HG02678 (cell line): Measurements from ENCODE around the gene GRAMD1A.
"Not testable (repeated sequence)": the region's sequence is repeated elsewhere in the genome, so short reads cannot be mapped to it uniquely, and the experiment has no call there.

Source experiments
- ATAC-seq: cut with Tn5 transposase; IDR thresholded peaks from one replicate; pipeline ENCODE4 v1.9.1; 2021; ENCODE audit warnings: mild to moderate bottlenecking, moderate library complexity; ENCODE audit not compliant: unreplicated experiment

Gene GRAMD1A

DNA sequence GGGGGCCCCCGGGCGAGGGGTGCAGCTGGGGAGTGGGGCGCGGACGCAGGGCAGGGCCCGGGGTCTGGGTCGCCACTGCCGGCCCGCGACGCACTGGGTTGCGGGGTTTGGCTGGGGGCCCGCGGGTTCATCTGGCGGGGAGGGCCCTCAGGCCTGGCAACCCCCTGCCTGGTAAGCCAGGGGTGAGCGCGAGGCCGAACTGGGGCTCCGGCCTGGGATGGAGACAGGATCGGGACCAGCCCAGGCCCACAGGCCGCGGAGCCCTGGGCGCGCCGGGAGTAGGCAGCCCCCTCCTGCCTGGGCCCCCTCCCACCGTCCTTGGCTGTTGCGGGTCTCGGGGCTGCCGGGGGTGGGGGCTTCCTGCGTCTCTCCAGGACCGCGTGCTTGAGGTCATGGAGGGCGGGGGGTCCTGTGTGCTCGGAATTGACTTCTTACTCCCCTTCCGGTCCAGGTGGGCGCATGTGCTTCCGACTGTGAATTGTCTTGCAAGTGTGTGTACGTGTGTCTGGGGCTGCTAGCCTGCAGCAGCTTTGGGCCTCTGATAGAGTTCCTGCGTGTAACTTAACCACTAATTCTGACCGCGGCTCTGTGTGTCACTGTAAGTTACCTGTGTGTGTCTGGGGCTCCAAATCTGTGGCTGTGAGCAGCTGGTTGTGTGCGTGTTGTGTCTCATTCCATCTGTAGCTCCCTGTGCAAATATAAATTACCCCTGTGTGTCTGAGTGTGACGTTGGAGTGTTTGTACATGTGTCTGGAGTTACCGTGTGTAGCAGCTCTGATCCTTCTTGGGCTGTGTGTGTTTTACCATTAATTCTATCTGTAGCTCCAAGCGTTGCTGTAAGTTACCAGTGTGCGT lies 751 bp downstream of the GRAMD1A start:
- ATAC-seq: no peak

DNA sequence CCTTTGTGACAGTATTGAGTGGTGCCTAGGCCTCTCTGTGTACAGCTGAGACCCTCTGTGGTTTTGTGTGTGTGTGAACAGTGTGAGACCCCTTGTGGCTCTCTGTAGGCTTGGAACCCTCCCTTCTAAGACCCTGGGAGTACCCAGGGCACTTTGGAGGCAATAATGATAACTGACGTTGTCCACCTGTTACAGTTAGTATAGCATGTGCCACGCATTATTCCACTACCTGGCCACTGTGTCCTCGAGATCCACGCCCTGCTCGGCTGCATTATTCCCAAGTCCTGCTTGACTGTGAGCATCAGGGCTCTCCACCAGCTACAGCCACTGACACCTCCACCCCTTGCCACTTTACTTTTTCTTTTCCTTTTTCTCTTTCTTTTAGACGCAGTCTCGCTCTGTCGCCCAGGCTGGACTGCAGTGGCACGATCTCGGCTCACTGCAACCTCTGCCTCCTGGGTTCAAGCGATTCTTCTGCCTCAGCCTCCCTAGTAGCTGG lies 2.0 kb downstream of the GRAMD1A start:
- ATAC-seq: no peak

DNA sequence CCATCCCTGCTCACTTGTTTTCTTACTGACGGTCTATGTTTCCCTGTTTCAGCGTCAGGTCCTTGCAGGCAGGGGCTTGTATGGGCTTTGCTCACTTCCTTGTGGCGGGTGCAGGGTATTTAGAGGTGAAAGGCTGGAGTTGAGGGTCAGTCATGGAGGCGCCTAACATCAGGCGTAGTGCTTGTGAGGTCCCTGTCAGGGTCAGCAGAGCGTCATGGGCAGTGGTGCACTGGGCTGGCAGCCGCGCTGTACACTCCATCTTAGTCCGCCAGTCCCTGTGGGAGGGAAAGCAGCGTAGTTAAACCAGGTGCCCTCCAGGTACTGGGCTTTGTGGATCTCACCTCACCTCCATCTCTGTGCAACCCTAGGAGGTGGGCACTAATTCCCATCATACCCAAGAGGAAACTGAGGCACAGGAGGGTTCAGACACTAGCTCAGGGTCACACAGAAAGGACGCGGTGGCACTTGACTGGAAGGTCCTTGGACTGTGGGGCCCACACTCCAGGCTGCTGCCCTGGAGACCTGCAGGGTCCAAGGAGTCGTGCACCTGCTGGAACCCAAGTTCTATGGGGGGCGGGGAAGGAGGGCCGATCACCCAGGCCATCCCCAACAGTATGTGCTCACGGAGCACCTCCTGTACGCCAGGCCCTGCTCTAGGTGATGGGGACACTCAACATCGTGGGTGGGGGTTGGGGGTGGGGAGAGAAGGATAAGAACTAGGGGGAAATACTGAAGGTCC lies 4.6 kb downstream of the GRAMD1A start:
- no peak for ATAC-seq

GRCh38 chr19:35005256-35005977 lies 5.3 kb downstream of the GRAMD1A start:
- ATAC-seq: no peak

DNA sequence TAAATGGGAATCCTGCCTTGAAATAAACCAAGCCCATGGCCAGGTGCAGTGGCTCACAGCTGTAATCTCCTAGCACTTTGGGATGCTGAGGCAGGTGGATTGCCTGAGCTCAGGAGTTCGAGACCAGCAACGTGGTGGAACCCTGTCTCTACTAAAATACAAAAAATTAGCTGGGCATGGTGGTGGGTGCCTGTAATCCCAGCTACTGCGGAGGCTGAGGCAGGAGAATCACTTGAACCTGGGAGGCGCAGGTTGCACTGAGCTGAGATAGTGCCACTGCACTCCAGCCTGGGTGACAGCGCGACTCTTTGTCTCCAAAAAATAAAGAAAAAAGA lies 5.9 kb downstream of the GRAMD1A start:
- ATAC-seq: not testable (repeated sequence)

- no peak for ATAC-seq
Observed at GRCh38 chr19:35006342-35006998, 6.3 kb downstream of the GRAMD1A start.

DNA sequence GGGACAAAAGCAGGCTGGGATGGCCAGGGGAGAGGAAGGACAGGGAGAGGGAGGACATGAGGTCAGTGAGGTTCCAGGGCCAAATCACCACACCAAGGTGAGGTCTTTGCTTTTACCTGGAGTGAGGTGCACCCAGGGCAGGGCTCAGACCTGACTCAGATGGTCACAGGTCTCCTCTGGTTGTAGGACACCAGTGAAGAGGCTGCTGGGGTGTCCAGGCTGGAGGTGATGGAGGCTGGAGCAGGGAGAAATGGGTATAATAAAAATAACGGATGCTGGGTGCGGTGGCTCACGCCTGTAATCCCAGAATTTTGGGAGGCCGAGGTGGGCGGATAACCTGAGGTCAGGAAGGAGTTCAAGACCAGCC lies 6.9 kb downstream of the GRAMD1A start:
- no peak for ATAC-seq

GRCh38 chr19:35007427-35007826 lies 7.3 kb downstream of the GRAMD1A start:
- not testable (repeated sequence) for ATAC-seq

- no peak for ATAC-seq
Observed at GRCh38 chr19:35008891-35009341, 8.8 kb downstream of the GRAMD1A start.

DNA sequence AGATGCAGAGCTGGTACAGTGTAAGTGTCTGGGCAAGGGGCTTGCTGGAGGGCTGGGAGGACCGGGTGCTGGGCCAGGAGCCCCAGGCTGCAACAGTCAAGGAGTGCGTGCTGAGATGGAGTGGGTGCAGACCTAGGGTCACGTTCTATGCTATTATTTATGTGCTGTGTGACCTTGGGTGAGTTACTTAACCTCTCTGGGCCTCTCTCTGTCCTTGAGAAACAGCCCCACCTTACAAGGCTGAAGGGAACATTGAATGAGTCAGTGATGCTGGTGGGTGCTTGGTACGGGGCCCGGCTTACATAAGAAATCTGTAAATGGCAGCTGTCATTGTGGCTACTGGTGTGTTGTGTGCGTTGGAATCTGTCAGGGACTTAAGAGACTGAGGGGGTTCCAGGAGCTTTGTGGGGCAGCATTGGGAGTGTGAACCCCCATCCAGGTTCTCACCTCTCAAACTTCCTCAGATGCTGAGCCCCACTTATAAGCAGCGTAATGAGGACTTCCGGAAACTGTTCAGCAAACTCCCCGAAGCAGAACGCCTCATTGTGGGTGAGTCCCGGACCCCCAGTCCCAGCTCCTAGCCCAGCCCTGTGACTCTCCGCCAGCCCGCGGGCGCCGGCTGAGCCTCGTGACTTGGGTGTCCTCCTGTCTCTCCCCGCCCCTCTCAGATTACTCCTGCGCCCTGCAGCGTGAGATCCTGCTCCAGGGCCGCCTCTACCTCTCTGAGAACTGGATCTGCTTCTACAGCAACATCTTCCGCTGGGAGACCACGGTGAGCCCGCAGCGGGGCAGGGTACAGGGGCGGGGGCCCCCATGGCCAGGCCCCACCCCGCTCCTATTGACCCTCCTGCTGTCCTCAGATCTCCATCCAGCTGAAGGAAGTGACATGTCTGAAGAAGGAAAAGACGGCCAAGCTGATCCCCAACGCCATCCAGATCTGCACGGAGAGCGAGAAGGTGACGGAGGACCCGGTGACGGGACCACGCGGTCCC lies 9.6 kb downstream of the GRAMD1A start:
- ATAC-seq: no peak

DNA sequence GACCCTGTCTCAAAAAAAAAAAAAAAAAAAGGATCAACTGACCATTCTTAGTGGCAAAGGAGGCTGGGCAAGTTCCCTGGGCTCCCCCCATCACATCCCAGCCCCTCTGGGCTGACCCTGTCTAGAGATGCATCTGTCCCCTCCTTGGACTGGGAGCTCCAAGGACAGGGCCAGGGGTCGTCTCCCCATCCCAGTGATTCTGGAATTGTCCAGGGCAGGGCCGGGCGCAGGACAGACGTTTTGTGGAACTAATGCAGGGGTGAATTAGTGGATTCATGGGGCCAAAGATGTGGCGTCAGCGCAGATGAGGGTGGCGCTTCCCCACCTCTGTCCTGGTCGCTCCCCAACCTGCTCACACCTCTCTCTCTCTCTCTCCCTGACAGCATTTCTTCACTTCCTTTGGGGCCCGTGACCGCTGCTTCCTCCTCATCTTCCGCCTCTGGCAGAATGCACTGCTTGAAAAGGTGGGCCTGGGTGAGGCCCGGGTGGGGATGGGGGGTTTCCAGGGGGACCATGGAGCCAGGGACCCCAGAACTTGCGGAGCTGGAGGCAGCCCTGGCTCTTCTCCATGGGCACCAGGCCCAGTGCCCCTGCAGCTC lies 11.1 kb downstream of the GRAMD1A start:
- no peak for ATAC-seq

DNA sequence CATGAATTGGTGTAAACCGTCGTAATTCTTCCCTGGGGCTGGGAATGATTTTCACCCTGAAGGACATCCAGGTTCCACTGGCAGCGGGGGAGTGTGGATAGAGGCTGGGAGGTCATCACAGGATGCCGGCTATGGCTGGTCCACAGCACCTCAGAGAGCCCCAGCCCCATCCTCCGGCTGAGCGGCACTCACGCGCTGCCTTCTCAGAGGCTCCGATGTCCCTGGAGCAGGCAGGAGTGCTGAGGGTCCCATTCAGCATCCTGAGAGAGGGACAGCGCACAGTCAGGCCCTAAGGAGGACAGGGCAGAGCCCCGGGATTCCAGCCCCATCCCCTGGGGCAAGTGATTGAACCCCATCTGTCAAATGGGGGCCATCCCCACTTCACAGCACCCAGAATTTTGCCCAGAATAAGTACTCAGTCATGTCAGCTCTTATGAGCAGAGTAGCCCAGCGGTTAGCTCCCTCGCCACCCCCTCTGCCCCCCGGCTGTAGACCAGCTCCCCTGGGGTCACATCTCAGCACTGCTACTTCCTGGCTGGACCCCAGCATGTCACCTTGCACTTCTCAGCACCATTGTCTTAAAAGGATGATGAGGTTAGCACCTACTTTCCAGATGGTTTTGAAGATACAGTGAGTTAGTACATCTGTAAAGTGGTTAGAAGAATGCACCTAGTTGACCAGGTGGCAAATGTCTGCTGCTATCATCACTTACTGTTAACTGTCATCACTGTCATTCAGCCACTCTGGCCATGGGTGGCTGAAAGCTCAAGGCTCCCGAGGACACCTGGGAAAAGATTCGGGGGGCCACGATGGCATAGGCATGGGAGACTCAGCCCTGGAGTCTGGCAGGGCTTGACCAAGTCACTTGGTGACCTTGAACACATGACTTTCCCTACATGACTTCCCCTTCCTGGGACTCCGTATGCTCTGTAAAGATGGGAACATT lies 11.9 kb downstream of the GRAMD1A start:
- no peak for ATAC-seq

DNA sequence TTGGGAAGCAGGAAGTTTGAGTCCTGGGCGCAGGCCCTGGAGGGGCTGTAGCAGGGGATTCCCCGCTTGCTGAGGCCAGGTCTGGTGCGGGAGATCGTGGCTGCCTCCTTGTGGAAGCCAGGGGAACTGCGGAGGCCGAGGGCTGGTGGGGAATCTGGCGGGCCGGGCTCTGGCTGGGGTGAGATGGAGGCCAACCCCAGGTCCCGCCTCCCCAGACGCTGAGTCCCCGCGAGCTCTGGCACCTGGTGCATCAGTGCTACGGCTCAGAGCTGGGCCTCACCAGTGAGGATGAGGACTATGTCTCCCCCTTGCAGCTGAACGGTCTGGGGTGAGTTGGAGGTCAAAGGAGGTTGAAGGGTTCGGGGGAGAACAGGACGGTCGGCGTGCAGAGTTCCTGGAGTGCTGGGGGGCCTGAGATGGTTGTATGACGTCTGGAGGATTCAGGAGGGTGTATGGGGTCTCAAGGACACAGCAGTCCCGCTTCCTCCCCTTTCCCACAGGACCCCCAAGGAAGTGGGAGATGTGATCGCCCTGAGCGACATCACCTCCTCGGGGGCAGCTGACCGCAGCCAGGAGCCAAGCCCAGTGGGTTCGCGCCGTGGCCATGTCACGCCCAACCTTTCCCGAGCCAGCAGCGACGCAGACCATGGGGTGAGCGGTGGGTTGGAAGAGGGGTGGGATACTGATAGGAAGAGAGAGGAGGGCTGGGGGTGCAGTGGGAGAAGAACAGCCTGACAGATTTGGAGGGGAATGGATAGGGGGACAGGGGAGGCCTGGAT lies 13.1 kb downstream of the GRAMD1A start:
- peak; percentile 56 for ATAC-seq

DNA sequence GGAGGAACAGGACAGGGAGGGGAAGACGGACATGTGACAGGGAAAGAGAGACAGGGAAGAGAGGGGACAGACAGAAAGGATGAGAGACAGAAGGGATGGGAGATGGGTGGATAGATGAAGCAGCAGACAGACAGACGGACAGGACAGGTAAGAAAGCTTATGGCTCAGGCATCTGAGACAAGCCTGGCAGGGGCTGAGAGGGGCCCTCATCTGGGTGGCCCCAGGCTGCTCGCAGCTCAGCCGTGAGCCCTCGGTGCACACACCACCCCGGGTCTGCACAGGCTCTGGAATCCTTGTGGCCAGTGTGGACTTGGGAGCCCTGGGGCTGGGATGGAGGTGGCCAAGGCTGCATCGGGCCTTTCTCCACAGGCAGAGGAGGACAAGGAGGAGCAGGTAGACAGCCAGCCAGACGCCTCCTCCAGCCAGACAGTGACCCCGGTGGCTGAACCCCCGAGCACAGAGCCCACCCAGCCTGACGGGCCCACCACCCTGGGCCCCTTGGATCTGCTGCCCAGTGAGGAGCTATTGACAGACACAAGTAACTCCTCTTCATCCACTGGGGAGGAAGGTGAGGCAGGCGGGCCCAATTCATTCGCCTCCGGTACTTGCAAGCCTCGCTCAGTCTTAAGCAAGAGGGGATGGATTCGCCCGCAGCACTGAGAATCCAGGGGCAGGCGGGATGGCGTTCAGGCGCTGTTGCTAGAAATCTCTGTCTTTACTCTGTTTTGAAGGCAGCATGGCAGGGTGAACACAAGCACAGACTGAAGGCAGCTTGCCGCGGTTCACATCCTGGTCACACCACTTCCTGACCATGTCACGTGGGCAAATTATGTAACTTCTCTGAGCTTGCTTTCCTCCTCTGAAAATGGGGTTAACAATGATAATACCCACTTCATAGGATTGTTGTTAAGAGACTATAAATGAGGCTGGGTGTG lies 14.0 kb downstream of the GRAMD1A start:
- ATAC-seq: no peak

DNA sequence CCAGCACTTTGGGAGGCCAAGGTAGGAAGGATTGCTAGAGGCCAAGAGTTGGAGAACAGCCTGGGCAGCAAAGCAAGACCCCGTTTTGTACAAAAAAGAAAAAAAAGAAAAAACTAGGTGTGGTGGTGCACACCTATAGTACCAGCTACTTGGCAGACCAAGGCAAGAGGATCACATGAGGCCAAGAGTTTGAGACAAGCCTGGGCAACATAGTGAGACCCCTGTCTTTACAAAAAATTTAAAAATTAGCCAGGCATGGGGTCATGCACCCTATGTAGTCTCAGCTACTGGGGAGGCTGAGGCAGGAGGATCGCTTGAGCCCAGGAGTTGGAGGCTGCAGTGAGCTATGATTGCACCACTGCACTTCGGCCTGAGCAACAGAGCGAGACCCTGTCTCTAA lies 14.7 kb downstream of the GRAMD1A start:
- not testable (repeated sequence) for ATAC-seq

DNA sequence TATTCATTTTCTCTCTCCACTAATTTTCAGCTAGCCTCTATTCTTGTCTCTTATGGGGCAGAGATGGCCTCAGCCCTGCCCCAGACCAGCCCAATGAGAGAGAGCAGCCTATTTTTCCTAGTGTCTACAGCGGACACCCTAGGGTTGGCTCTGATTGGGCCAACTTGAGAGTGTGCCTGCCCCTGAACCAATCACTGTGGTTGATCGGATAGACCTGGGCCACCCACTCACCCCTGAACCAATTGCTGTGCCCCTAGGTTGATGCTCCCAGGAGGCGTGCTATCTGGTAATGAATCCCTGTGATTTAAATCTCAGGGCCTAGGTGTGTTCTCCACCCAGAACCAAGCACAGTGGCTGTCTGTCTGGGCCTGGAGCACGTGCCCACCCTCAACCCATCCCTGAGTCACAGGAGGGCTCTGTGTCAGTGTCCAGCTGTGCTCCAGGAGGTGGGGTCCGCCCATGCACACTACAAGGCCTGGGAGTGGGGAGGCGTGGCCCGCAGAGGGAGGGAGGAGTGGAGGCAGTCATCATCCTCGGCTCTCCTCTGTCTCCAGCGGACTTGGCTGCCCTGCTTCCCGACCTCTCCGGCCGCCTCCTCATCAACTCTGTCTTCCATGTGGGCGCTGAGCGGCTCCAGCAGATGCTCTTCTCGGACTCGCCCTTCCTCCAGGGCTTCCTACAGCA lies 15.3 kb downstream of the GRAMD1A start:
- no peak for ATAC-seq
